GM18873 (cell line): Measurements from ENCODE around the gene TIMM17B.
A peak's percentile ranks its signal among the peaks of the same experiment; 100 is the strongest.

Experiments used
- ATAC-seq: cut with Tn5 transposase; IDR thresholded peaks from one replicate; pipeline ENCODE4 v1.9.1; 2021; ENCODE audit warnings: mild to moderate bottlenecking, moderate library complexity, moderate number of reproducible peaks; ENCODE audit not compliant: unreplicated experiment, low FRiP score

Gene TIMM17B

DNA sequence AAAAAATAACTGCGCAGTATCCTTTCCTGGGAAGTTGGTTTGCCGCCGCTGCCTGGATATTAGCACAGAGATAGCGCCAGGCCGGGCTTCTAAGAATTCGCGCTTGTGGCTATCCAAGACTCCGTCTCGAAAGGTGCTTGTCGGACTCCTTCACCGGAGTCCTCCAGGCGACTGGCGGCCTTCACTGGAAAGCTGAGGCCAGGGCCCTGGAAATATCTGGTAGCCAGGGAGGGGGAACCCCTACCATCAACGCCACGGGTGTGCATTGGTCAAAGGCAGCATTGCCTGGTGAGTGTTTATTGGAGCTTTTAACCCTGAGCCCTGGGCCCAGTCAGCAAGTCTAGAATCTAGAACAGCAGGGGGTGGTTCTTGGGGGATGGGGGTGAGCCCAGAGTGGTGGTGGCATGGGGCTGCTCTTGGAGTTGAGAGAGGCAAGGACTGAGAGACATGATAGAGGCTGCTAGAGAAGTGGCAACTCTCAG is 21.8 kb upstream of the TIMM17B start:
- ATAC-seq: no peak

DNA sequence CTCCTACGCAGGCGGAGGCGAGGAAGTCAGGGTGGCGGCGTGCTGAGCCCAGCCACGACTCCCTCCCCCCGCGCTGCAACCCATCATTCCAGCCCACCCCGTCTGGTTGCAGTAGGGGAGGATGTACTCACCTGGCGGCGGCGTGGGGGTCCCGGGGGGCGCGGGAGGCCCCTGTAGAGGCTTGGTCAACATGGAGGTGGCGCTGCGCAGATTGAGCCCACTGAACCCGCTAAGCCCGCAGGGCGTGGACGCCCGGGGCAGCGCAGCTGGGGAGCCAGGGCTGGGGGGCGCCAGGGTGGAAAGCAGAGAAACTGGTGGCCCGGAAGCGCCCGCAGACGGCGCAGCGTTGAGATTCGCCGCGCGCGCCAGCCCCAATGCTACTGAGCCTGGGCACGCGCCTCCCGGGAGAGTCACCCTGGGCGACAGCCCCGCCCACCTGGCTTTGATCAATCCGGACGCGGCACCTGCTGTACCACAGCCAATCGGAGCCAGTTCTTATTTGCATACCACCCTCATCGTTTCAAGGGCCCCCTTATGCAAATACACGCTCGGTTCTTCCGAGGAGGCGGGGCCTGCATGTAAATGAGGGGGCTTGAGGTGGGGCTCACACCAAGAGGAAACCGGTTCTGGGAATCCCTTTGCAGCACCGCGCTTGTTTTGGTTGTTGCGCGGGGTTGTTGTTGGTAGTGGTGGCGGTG is 21.2 kb upstream of the TIMM17B start, which contains the start of gene PIM2:
PIM2 (minus strand) TSS at position 382 of the 698 bp plus-strand sequence; CDS start at position 192, 190 bp downstream.
- ATAC-seq: peak; percentile 61

DNA sequence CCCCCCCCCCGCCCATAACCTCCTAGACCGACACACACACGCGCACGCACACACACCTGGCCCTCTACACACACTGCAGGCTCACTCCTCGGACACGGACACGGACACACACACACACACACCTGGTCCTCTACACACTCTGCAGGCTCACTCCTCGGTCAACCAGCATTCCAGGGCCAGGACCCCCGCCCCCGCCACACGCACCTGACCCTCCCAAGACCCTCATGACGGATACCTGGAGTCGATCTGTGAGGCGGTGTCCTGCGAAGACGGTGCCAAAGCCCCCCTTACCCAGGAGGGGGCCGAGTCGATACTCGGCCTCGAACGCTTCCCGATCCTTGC is 20.7 kb upstream of the TIMM17B start:
- ATAC-seq: no peak

DNA sequence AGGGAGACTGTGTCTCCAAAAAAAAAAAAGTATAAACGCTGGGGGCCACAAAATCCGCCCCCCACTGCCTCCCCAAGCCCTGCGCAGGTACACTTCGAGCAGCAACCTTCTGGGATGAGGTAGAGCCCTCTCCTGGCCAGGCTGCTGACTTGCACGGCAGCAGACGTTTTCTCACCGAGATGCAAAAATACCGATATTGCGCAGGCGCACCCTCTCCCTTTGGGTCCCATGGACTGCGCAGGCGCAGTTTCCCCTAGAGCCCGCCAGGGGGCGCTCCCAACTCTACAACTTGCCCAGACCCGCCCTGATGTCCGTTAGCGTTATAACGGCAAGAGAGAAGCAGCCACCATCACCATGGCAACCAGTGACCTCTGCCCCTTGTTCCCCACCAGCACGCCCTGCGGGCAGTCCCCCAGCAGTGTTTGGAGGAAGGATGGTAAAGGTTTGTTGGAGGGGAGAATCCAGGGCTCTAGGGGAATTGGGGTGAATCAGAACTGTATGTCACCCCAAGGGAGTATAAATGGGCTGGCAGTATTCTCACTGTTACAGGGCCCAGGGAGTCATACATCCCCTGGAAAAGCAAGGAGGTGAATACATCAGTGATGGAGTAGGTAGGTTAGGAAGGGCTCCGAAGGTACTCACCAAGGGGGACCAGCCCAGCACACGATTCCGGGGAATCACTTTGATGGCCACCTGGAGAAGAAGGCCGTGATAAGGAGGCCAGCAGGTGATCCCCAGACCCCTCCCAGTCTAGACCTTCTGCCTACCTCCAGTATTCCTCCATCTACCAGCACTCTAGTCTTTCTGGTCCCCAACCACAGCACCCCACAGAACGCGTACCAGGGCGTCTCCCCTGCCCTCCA is 19.8 kb upstream of the TIMM17B start:
- ATAC-seq: no peak

DNA sequence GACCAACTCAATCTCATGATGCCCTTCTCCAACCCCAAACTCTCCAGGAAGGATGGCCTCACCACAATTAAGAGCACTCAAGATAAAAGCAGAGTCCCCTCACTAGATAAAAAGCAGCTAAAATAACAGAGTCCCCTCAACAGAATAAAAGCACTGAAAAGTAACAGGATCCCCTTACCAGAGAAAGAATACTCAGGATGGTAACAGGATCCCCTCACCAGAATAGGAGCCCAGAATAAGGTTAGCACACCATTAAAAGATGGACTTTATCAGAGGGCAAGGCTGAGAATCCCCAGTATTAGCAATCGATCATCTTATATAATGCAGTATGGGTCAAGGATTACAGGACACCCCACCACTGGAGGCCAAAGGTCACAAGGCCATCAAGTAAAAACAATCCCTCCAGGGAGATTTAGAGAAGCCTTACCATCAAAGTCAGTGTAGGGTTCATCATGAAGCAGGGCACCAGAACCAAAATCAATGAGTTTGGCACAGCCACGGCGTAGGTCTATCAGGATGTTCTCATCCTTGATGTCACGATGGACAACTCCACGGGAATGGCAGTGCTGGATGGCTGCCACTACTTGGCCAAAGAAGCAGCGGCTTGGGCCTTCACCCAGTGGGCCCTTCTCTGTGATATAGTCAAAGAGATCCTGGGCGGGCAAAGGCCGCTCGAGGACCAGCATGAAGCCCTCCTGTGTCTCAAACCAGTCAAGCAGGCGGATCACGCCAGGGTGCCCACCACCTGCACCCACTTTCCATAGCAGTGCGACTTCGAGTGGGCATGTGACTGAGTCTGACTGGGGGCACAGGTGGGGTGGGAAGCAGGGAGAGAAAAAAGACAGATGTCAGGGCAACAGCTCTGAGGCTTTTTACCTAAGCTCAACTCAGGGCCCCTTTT is 17.3 kb upstream of the TIMM17B start:
- ATAC-seq: no peak

DNA sequence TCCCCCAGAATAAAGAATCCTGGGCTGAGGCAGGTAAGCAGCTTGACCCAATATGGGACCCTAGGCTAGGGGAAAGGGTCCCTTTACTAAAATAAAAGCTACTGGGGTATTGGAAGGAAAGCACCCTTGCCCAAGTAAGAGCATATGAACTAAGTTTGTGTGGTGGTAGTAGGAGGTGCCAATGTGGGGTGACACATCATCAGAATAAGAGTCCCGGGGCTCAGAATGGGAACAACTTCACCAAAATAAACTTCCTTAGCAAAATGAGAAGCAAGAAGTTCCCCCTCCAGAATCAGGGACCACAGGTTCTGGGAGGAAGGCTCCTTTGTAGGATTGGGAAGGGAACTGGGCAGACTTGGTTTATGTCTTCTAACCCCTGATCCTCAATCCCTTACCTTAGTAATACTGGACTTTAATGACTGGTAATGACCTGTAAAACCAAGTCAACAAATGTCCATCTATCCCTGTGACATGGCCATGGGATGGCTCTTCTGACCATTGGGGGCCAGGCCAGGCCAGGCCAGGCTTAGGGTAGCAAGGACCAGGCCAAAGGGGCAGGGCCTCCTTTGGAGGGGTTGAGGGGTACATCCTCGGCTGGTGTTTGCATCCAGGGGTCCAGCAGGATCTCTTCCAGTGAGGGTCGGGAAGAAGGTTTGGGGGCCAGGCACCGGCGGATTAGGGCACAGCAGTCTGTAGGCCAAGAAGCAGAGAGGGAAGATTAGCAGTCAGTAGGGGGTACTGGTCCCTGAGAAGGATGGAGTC is 16.2 kb upstream of the TIMM17B start:
- ATAC-seq: no peak

DNA sequence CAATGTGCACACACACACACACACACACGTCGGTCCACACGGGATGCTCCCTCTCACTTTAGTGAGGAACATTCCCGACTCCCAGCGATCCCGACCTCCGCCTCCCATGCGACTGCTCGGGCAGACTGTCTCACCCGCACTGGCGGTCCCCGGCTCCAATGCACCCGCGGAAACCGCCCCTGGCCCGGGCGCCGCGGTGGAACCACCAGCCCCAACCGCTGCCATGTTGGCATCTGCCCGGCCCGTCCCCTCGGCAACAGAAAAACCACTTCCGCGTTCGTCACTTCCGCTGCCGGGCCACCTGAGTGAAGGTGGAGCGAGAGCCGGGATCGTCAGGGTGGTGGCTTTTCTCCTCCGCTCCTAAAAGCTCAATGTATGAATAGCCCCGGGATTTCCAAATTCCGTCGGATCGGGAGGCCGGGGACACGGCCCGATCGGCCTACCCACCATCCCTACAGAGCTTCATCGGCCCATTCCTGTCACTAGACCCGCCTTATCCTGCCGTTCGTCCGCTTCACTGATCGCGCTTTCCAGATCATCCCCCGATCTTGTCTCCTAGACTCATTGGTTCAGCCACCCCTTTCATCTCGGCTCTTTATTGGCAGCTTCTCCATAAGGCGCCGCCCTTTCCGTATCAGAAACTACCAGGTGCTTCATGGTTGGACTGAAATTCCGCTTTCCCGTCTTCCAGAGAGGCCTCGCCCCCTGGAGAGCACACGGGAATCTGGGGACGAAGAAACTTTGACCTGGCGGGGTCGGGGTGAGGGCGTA is 14.0 kb upstream of the TIMM17B start, which contains the start of gene SLC35A2:
SLC35A2 (minus strand) TSS at position 235 of the 771 bp plus-strand sequence; CDS start at position 225, 10 bp downstream.
- peak; percentile 53 for ATAC-seq

DNA sequence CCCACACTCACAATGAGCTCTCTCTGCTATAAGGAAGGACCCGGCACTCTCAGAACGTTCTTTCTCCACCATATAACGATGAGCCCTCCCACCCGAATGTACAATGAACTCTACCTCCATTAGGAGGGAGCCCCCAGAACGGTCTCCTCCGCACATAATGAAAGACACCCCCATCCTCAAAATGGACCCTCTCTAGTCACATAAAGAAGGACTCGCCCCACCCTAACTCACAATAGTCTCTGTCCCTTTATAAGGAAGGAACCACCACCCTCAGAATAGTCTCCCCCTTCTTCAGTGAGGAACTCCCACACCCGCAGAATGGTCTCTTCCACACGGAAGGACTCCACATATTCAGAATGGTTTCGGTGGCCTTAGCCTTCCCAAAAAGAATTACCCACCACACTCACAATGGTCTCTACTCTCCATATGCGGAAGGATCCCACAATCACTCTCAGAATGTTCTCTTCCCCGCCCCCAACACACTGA is 13.4 kb upstream of the TIMM17B start:
- no peak for ATAC-seq

DNA sequence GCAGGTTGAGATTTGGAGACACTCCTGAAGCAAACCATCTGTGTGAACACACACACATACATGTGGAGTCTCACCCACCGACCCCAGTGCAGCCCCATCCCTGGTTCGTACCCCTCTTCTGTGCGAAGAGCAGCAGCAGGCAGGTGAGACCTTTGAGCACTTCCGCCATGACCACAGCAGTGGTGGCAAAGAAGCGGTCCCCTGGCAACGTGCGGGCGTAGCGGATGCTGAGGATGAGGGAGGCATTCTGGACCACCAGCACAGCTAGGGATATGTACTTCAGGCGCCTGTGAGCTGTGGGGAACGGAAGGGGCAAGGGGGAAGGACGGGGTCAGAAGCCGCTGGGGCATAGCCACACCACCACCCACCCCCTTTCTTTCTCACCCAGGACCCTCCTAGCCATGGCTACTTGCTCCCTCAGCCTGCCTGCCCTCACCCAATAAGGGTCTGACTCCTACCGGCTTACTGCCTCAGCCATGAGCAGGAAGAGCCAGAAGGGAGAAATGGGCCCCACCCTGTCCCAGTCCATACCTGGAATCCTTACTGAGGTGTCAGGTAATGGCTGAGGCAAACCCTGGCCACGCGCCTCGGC is 12.2 kb upstream of the TIMM17B start:
- ATAC-seq: no peak

DNA sequence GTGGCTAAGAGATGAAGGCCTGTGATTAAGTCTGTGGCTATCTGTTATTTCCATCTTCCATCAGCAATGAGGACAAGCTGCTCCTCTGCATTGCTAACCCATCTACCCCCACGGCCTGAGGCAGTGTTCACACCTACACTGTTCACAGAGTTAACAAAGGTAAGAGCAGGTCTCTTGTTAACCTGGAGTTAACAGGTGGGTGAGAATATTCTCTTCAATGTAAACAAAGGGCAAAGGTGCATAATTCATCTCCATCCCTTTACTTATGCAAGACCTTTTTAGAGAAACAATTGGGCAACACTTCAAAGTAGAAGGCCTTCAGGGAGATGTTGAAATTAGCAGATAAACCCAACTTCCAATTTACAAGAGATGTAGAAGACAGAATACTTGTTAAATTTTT is 11.0 kb upstream of the TIMM17B start:
- ATAC-seq: no peak

DNA sequence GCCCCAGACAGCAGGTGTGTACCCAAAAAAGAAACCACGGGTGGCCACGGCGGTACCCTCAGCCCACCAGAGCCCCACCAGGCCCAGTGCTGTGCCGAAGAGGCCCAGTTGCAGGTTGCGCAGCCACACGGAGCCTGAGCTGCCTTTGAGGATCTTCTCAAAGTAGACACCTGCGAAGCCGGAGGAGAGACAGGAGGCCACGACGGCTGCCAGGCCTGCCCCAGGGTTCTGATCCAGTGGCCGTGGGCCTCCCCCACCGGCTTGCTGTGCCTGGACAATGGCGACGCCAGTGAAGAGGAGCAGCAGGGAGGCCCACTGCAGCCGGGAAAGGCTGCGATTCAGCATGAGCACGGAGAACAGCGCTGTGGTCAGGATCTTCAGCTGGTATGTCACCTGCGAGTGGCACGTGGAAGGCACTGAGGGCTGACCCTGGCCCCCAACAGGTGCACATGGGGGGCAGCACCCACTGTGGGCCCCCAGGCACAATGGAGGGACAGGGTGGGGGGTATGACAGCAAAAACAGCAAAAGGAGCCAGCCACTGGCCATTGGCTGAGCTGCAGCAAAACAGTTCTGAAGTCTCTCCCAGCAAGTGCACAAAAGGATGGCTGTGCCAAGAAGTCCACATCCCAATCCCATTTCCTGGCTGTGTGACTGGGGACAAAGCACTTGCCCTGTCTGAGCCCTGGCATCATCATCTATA is 7.7 kb upstream of the TIMM17B start:
- ATAC-seq: no peak

DNA sequence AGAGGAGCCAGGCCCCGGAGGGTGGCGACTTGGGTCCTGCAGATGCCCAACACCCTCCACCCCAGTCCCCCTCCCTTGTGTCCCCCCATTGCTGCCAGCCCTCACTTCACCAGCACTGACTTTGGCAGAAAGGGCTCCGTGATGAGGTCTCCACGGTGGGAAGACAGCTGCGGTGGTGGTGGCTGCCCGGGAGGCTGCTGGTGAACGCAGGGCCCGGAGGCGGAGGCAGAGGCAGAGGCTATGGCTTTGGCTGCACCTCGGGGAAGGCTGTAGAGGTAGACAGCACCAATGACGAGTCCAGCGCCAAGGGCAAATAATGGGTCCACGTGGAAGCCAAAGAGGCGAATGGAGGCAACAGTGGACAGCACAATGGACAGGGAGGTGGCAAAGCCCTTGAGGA is 7.1 kb upstream of the TIMM17B start:
- no peak for ATAC-seq

DNA sequence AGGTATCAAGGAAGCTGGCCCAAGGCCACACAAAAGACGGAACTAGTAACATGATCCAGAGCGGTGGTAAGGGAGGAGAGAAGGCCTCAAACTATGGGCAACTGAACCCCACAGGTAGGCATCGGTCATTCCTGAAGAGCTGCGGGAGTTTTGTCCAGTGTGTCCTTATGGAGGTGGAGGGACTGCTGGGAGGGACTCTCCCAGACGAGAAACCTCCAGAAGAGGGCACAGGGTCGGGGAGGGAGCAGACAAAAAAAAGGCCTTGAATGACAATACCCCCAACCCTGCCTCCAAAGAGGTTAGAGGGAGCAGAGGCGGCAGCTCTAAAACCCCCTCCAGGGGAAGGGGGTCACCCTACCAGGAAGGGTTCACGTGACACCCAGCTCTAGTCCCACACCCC is 6.6 kb upstream of the TIMM17B start:
- no peak for ATAC-seq

DNA sequence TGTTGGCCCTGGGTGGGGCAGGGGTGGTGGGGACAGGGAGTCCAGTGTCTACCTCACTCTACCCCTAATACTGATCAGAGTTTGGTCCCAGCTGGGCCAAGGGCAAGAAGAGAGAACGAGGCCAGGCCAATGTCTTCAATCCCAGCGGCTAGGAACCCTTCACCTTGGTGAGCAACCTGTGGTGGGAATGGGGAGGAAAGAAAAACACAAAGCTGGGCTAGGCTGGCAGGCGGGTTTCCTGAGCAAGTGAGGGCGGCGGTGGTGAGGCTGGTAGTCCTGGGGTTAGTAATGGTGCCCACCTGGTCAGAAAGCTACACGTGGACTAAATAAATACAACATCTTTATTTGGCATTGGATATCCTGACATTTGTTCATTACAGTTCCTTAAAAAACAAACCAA is 5.7 kb upstream of the TIMM17B start:
- no peak for ATAC-seq

DNA sequence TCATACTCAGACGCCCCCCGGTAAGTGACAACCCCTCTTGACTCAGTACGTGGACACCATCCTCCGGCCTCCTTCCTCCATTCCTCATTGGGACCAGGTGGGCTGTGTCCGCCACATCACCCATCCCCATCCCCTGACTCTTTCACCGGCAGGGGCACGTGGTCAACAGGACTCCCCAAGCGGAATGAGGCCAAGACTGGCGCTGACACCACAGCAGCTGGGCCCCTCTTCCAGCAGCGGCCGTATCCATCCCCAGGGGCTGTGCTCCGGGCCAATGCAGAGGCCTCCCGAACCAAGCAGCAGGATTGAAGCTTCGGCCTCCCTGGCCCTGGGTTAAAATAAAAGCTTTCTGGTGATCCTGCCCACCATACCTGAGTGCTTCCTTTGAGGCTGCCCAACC is 5.2 kb upstream of the TIMM17B start:
- ATAC-seq: no peak

DNA sequence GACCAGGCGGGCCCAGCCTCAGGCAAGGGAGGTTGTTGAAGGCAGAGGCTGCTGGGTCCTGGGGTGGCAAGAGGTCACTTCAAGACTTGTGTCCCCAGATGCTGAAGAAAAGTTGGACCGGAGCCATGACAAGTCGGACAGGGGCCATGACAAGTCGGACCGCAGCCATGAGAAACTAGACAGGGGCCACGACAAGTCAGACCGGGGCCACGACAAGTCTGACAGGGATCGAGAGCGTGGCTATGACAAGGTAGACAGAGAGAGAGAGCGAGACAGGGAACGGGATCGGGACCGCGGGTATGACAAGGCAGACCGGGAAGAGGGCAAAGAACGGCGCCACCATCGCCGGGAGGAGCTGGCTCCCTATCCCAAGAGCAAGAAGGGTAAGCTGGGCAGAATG is 4.6 kb upstream of the TIMM17B start:
- ATAC-seq: no peak

DNA sequence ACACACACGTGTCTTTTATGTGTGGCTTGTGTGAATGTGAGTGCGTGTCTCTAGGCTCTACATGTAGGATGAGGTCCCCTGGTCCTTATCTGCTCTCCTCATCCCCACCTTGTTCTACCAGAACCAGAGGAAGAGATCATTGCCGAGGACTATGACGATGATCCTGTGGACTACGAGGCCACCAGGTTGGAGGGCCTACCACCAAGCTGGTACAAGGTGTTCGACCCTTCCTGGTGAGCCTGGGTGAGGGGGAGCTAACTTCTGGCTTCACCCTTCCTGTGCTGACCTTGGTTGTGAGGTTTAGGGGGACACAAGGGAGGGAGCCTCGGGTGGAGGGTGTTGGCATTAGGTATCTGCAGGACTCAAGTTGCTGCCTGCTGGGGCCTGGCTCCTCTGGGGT is 3.5 kb upstream of the TIMM17B start:
- no peak for ATAC-seq

DNA sequence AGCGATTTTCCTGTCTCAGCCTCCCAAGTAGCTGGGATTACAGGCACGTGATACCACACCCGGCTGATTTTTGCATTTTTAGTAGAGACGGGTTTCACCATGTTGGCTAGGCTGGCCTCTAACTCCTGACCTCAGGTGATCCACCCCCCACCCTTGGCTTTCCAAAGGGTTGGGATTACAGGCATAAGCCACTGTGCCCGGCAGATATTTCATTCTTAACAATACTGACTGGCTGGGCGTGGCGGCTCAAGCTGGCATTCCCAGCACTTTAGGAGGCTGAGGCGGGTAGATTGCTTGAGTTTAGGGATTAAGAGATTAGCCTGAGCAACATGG is 1.5 kb upstream of the TIMM17B start:
- no peak for ATAC-seq
